ENCODE results near the gene RPL10. TPM values are rescaled to one million over a fixed set of nuclear protein-coding genes. Genes with fewer than 3 reads are reported as not detected.

RPL10 gene
- total and polyA plus RNA-seq, 2 of the 8 experiments (the other 6 are each of a cell fraction or from before 2014, with no cell fraction given), result 2,633 to 4,293 TPM

DNA sequence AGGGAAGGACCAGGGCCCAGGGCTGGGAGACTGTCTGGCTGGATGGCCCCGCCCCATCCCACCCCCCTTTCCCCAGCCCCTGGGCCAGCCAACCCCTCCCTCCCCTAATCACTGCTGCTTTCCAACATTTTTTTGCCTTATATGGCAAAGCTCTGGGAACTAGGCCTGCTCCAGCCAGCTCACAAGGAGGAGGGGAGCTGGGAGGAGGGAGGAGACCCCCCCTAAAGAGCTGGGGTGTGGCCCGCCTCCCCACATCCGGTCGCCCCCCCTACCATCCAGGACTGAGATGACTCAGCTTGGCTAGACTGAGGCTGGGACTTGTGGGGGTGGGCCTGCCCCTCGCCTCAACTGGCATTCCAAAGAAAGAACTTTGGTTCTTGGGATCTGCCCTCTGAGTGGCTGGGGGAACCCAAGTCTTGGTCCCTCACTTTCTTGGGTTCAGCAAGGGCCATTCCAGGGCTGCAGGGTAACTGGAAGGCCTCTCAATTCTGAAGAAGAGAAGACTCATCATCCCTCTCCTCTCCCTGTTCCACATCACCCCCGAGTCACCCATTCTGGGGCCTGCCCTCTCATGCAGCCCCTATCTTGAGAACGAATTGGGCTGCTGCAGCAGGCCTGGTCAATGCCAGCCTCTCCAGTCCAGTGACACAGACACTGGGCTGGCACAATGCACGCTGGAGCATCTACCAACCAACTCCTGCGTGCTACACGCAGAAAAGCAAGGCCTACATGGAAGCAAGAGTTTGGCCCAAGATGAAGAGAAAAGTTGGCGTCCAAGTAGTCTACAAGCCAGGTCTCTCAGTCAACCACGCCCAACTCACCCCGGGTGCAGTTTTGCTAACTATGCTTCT lies 28.5 kb upstream of the RPL10 start (continued):
- TF ChIP-seq, protein P1, sequence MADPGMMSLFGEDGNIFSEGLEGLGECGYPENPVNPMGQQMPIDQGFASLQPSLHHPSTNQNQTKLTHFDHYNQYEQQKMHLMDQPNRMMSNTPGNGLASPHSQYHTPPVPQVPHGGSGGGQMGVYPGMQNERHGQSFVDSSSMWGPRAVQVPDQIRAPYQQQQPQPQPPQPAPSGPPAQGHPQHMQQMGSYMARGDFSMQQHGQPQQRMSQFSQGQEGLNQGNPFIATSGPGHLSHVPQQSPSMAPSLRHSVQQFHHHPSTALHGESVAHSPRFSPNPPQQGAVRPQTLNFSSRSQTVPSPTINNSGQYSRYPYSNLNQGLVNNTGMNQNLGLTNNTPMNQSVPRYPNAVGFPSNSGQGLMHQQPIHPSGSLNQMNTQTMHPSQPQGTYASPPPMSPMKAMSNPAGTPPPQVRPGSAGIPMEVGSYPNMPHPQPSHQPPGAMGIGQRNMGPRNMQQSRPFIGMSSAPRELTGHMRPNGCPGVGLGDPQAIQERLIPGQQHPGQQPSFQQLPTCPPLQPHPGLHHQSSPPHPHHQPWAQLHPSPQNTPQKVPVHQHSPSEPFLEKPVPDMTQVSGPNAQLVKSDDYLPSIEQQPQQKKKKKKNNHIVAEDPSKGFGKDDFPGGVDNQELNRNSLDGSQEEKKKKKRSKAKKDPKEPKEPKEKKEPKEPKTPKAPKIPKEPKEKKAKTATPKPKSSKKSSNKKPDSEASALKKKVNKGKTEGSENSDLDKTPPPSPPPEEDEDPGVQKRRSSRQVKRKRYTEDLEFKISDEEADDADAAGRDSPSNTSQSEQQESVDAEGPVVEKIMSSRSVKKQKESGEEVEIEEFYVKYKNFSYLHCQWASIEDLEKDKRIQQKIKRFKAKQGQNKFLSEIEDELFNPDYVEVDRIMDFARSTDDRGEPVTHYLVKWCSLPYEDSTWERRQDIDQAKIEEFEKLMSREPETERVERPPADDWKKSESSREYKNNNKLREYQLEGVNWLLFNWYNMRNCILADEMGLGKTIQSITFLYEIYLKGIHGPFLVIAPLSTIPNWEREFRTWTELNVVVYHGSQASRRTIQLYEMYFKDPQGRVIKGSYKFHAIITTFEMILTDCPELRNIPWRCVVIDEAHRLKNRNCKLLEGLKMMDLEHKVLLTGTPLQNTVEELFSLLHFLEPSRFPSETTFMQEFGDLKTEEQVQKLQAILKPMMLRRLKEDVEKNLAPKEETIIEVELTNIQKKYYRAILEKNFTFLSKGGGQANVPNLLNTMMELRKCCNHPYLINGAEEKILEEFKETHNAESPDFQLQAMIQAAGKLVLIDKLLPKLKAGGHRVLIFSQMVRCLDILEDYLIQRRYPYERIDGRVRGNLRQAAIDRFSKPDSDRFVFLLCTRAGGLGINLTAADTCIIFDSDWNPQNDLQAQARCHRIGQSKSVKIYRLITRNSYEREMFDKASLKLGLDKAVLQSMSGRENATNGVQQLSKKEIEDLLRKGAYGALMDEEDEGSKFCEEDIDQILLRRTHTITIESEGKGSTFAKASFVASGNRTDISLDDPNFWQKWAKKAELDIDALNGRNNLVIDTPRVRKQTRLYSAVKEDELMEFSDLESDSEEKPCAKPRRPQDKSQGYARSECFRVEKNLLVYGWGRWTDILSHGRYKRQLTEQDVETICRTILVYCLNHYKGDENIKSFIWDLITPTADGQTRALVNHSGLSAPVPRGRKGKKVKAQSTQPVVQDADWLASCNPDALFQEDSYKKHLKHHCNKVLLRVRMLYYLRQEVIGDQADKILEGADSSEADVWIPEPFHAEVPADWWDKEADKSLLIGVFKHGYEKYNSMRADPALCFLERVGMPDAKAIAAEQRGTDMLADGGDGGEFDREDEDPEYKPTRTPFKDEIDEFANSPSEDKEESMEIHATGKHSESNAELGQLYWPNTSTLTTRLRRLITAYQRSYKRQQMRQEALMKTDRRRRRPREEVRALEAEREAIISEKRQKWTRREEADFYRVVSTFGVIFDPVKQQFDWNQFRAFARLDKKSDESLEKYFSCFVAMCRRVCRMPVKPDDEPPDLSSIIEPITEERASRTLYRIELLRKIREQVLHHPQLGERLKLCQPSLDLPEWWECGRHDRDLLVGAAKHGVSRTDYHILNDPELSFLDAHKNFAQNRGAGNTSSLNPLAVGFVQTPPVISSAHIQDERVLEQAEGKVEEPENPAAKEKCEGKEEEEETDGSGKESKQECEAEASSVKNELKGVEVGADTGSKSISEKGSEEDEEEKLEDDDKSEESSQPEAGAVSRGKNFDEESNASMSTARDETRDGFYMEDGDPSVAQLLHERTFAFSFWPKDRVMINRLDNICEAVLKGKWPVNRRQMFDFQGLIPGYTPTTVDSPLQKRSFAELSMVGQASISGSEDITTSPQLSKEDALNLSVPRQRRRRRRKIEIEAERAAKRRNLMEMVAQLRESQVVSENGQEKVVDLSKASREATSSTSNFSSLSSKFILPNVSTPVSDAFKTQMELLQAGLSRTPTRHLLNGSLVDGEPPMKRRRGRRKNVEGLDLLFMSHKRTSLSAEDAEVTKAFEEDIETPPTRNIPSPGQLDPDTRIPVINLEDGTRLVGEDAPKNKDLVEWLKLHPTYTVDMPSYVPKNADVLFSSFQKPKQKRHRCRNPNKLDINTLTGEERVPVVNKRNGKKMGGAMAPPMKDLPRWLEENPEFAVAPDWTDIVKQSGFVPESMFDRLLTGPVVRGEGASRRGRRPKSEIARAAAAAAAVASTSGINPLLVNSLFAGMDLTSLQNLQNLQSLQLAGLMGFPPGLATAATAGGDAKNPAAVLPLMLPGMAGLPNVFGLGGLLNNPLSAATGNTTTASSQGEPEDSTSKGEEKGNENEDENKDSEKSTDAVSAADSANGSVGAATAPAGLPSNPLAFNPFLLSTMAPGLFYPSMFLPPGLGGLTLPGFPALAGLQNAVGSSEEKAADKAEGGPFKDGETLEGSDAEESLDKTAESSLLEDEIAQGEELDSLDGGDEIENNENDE (IDR thresholded peaks at IDR 0.05; ENCODE audit: insufficient replicate concordance, low read length), result peak; percentile 39
- TF ChIP-seq JUN (IDR thresholded peaks at IDR 0.05; ENCODE audit: low read depth, low read length) (0 out of 2 replicates have a peak, but pooled peaks have one; percentile 4), SAP30 (IDR thresholded peaks at IDR 0.05; ENCODE audit: insufficient read depth, insufficient replicate concordance, low read length) (no peak), JUND (IDR thresholded peaks at IDR 0.05; ENCODE audit: low read length) (peak; percentile 81), SIX5 (IDR thresholded peaks at IDR 0.05; ENCODE audit: low read depth, low read length) (no peak), CREB1 (IDR thresholded peaks at IDR 0.05) (0 out of 2 replicates have a peak, but pooled peaks have one; percentile 17), TAF7 (optimal IDR thresholded peaks at IDR 0.05; ENCODE audit: borderline replicate concordance, low read depth, low read length) (peak; percentile 86), SRF (IDR thresholded peaks at IDR 0.05; ENCODE audit: low read depth, low read length) (peak; percentile 99), MAFK (IDR thresholded peaks at IDR 0.05; ENCODE audit: low read depth, low read length) (peak; percentile 67; the same call in 1 of the 2 replicates), SP4 (IDR thresholded peaks at IDR 0.05; ENCODE audit: low read length) (0 out of 2 replicates have a peak, but pooled peaks have one; percentile 8)
